GM19035 (cell line): ENCODE measurements around the gene FGF11.

Source experiments
- ATAC-seq: cut with Tn5 transposase; IDR thresholded peaks from one replicate; pipeline ENCODE4 v1.9.1; 2021; ENCODE audit not compliant: unreplicated experiment

The FGF11 gene

GRCh38 chr17:7439462-7440112 lies at the start of gene FGF11:
TSS of gene FGF11 (plus strand) at chr17:7439512. CDS start at chr17:7439621, 109 bp downstream.
- ATAC-seq = no peak

DNA sequence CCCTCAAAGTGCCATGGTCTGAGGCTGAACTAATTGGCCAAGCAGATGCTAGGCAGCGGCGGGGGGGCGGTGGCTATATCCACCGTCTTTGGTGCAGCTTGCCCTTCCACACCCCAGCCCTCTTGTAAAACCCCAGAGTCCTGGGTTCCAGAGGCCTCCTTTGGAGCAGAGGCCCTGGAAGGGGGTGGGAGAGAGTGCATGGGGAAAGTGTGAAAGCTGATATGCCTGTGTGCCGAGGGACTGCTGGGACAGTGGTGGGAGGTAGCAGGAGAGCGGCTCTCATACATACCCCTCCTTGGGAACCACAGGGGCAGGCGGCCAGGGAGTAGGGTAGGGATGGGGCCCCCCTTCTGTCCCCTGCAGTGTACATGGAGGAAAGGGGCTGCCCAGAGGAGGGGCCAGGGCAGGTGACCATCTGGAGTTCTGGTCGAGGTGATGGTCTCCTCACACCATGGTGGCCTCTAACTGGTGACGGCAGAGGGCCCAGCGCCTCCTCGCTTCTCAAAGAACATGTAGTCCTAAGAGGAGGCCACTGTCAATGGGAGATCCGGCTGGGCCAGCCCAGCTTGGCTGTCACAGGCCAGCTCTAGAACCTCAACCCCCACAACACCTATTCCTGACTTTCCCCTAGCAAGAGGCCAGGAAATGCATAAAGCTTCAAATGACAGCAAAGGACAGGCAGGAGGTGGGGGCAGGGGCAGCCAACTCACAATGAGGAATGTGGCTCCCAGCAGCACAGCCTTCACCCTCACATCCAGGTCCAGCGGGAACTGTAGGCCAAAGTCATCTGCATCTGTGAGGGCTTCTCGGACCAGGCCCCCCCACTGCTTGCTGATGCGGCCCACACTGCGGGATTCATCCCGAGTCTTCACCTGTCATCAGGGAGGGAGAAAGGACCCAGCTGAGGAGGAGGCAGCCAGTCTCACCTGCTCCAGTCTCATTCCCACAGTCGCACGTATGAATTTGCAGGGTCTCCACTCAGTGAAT lies 49.1 kb upstream of the FGF11 start:
- ATAC-seq = no peak

DNA sequence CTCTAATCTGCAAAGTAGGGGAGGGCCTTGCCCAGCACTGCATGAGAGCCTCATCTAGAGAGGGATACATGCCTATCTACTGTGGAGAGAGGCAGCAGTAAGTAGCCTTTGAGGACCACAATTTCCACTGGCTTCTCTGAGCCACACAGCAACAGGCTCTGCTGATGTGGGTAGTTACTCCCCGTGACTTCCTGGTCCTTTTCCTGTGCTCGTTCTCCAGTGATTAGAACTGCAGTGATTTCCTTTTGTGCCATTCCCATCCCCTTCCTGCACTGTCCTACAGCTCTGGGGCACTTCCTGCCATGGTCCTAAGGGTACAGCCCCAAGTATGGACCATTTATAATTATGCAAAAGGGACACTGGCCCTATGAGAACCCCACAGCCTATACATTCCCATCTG lies 48.0 kb upstream of the FGF11 start:
- no peak for ATAC-seq

GRCh38 chr17:7392696-7393612 lies 46.4 kb upstream of the FGF11 start:
- no peak for ATAC-seq

GRCh38 chr17:7393613-7394451 lies 45.5 kb upstream of the FGF11 start:
- peak; percentile 44 for ATAC-seq

- ATAC-seq = peak; percentile 81
Measured at GRCh38 chr17:7394452-7395191, 44.7 kb upstream of the FGF11 start, which contains the start of gene PLSCR3. TSS of gene PLSCR3 (minus strand) at chr17:7394525. CDS start at chr17:7394110, 415 bp downstream.

DNA sequence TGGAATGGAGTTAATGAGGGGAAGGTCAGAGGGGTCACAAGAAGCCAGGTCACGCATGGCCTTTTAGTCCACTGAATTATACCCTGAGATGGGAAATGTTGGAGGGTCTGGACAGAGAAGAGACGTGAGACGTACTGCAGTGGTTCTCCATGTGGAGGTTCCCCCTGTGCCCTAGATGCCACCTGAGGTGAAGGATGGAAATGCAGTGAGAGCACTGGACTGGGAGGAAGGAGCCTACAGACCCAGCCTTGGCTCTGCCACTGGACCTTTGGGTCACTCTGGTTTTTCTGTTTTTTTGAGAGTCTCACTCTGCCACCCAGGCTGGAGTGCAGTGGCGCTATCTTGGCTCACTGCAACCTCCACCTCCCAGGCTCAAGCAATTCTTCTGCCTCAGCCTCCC lies 43.2 kb upstream of the FGF11 start:
- no peak for ATAC-seq

- ATAC-seq = no peak
Measured at GRCh38 chr17:7398612-7399011, 40.7 kb upstream of the FGF11 start.

DNA sequence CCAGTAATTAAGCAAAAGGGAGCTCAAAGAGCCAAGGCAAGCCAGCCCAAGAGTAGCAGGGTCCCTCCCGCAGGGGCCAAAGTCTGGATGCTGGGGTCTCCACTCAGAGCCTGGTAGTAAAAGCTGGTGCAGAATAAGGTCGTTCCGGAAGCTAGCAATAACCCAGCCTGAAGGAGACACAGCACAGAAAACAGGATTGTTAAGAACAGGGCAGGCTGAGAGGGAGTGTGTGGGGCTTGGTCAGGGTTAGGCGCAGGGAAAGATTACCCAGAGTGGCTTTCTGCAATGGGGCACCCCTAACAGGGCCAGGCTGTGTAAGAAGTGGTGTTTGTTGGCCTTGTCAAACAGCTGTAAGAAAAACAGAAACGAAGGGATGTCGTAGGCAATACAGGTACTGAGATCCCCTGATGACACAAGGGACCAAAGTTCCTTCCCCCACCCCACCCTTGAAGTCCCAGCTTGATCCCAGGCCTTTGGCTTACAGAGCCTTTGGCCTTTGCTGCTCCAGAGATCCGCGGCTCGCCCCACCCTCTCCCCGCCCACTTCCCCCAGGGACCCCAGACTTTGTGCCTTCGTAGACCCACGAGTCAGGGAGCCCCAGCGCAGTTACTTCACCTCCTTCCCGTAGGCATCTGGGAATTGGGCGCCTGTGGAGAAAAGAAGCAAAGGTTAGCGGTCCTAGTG lies 36.1 kb upstream of the FGF11 start:
- no peak for ATAC-seq

- ATAC-seq = no peak
Measured at GRCh38 chr17:7403727-7403976, 35.7 kb upstream of the FGF11 start.

- ATAC-seq = peak; percentile 94
Measured at GRCh38 chr17:7403977-7404736, 35.2 kb upstream of the FGF11 start, which contains the start of gene TMEM256. TSS of gene TMEM256 (minus strand) at chr17:7404097. CDS start at chr17:7404084, 13 bp downstream.

GRCh38 chr17:7404737-7405349 lies 34.5 kb upstream of the FGF11 start:
- ATAC-seq = peak; percentile 11

- no peak for ATAC-seq
Measured at GRCh38 chr17:7405350-7406234, 33.7 kb upstream of the FGF11 start.

DNA sequence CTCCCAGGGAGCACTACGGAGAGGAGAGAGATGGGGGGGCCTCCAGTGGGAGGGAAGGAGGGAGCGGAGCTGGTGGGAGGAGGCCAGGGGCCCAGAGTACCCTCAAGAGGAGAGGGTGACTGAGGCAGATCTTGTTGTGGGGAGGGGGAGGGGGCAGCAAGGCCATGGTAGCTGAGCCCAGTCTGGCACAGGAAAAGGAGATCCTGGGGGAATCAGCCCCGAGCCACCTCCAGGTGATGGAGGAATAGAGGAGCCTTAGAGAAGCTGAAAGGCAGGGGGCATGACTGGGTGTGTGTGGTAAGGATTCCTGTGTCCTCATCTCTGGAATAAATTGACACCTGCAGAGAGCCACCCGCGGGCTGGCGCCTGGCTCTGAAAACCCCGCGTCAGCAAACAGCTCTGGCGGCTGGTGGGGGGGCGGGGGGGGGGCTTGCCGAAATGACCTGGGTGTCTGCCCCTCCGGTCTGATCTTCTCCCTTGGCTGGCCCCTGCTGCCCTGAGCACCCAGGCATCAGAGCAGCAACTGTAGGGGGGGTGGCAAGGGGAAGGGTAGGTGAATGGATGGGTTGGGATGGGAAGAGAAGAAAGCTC lies 33.0 kb upstream of the FGF11 start:
- no peak for ATAC-seq

GRCh38 chr17:7407082-7407481 lies 32.2 kb upstream of the FGF11 start:
- no peak for ATAC-seq

DNA sequence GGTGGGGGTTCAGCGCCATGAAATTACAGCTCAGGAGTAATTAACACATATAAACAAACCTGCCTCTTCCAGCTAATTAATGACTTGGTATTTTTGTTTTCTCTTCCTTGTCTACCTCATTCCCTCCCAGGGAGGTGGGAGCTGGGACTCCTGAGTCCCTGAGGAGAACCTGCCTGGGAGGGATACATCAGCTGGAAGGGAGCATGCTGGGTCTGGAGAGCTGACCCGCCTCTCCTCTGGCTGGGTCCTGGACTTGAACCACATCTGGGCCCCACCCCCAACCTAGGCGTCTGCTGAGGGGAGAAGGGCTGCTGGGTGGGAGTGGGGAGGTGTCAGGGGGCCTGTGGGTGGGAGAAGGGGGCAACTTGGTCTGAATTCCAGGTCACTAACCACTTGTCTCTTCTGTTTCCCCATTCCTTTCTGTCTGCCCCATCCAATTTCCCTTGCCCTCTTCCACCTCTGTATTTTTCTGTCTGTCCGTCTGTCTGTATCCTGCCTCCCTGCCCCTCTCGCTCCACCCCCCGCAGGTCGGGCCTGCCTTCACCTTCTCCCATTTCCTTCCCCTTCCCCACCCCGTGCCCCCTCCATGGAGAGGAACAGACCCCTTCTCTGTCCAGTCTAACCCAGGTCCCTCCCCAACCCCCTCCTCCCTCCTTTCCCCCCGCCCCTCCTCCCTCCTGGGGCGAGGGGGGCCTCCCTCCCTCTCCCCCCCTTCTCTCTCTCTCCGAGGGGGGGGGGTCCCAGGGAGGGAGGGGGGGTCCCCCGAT lies 31.6 kb upstream of the FGF11 start, which contains the start of gene NLGN2:
Gene NLGN2 (plus strand): TSS at position 361 of the 767 bp plus-strand sequence. CDS start 411 bp downstream, outside the sequence.
- ATAC-seq = no peak
